Uterine smooth muscle cell (primary cell): ENCODE results near the gene VMP1. TPM values are rescaled to one million over a fixed set of nuclear protein-coding genes. Genes with fewer than 3 reads are reported as not detected.

Source experiments
- total RNA-seq: library from RNA; depleted of rRNA; stranded (reverse); fragments of >200 nt; gene quantifications from 2 replicates; pipeline ENCODE4 v1.2.3, GENCODE V29; 2014

The VMP1 gene
- total RNA-seq, result 167 and 245 TPM in 2 replicates

GRCh38 chr17:59707149-59707970 lies at the start of gene VMP1, which contains the start of gene PTRH2:
Gene VMP1 (plus strand): TSS chr17:59707654. CDS start chr17:59731447, 23,793 bp downstream.
Gene PTRH2 (minus strand): TSS chr17:59707430. CDS start chr17:59697978, 9,452 bp downstream.

Other genes with a start within 250 kb of the VMP1 start
- 55.9 and 67.7 TPM in 2 replicates for gene DHX40, start 142.0 kb upstream of the VMP1 start, total RNA-seq
- gene CLTC, start 87.8 kb upstream of the VMP1 start, total RNA-seq, result 557 and 805 TPM in 2 replicates
- gene PTRH2, start 224 bp upstream of the VMP1 start, total RNA-seq, result 24.7 and 40.1 TPM in 2 replicates
- 3.9 and 5.2 TPM in 2 replicates for gene TUBD1, start 185.3 kb downstream of the VMP1 start, total RNA-seq
- 18.7 and 21.6 TPM in 2 replicates for gene RPS6KB1, start 185.5 kb downstream of the VMP1 start, total RNA-seq